HEK293T (cell line): Measurements from ENCODE around the gene CEACAM19.

ENCODE experiments used
- CTCF ChIA-PET: fragments of 350-600 bp; formaldehyde crosslinking; extraction: SDS; loops from one replicate; lab custom pipeline; 2021; ENCODE audit warnings: antibody characterized with exemption, inconsistent platforms; lab: Yijun Ruan, JAX
- POLR2A ChIA-PET: fragments of 350-600 bp; formaldehyde crosslinking; extraction: SDS; loops from one replicate; lab custom pipeline; 2020; ENCODE audit warnings: antibody characterized with exemption, inconsistent platforms; lab: Yijun Ruan, JAX
- DNase-seq: peaks from one replicate; pipeline ENCODE4 v3.0.0; 2012; ENCODE audit warnings: mixed read lengths; ENCODE audit errors: extremely low spot score
- ARNT ChIP-seq: fragments of 450-650 bp; IDR thresholded peaks from 2 replicates; pipeline ENCODE4 v1.6.1; 2017; ENCODE audit warnings: mild to moderate bottlenecking
- BHLHE40 ChIP-seq: fragments of 450-650 bp; IDR thresholded peaks from 2 replicates; pipeline ENCODE4 v1.6.1; 2016; ENCODE audit warnings: mild to moderate bottlenecking, moderate library complexity, borderline replicate concordance
- CTBP1 ChIP-seq: fragments of 450-650 bp; IDR thresholded peaks from 2 replicates; pipeline ENCODE4 v1.6.1; 2016; ENCODE audit warnings: borderline replicate concordance
- ELF4 ChIP-seq: fragments of 450-650 bp; IDR thresholded peaks from 2 replicates; pipeline ENCODE4 v1.6.1; 2017; ENCODE audit warnings: antibody characterized with exemption
- FOXA1 ChIP-seq: fragments of 450-650 bp; IDR thresholded peaks from 2 replicates; pipeline ENCODE4 v1.6.1; 2016; ENCODE audit warnings: mild to moderate bottlenecking
- FOXK2 ChIP-seq: fragments of 450-650 bp; IDR thresholded peaks from 2 replicates; pipeline ENCODE4 v1.6.1; 2016; ENCODE audit warnings: mild to moderate bottlenecking
- FOXM1 ChIP-seq: fragments of 450-650 bp; IDR thresholded peaks from 2 replicates; pipeline ENCODE4 v1.6.1; 2017; ENCODE audit warnings: mild to moderate bottlenecking, borderline replicate concordance
- HDGF ChIP-seq: fragments of 450-650 bp; IDR thresholded peaks from 2 replicates; pipeline ENCODE4 v1.6.1; 2017; ENCODE audit warnings: antibody characterized with exemption, borderline replicate concordance
- L3MBTL2 ChIP-seq: fragments of 450-650 bp; conservative IDR thresholded peaks from 2 replicates; pipeline ENCODE4 v1.6.1; 2016; ENCODE audit warnings: mild to moderate bottlenecking
- LEF1 ChIP-seq: fragments of 450-650 bp; IDR thresholded peaks from 2 replicates; pipeline ENCODE4 v1.6.1; 2017; ENCODE audit warnings: mild to moderate bottlenecking, borderline replicate concordance
- NFRKB ChIP-seq: fragments of 450-650 bp; IDR thresholded peaks from 2 replicates; pipeline ENCODE4 v1.6.1; 2016; ENCODE audit warnings: mild to moderate bottlenecking, moderate library complexity
- PKNOX1 ChIP-seq: fragments of 450-650 bp; IDR thresholded peaks from 2 replicates; pipeline ENCODE4 v1.6.1; 2016
- SP1 ChIP-seq: fragments of 450-650 bp; IDR thresholded peaks from 2 replicates; pipeline ENCODE4 v1.6.1; 2017
- SUZ12 ChIP-seq: fragments of 450-650 bp; IDR thresholded peaks from 2 replicates; pipeline ENCODE4 v1.6.1; 2016; ENCODE audit warnings: mild to moderate bottlenecking
- TARDBP ChIP-seq: fragments of 450-650 bp; IDR thresholded peaks from 2 replicates; pipeline ENCODE4 v1.6.1; 2016
- ZNF384 ChIP-seq: fragments of 450-650 bp; IDR thresholded peaks from 2 replicates; pipeline ENCODE4 v1.6.1; 2016

The CEACAM19 gene

GRCh38 chr19:44722131-44723121 lies 51.1 kb downstream of the CEACAM19 start:
- TF ChIP-seq FOXK2 (no peak), LEF1 (no peak), PKNOX1 (no peak), L3MBTL2 (no peak), ELF4 (no peak), HDGF (no peak), SP1 (no peak), TARDBP (no peak), BHLHE40 (no peak), FOXA1 (no peak), SUZ12 (no peak), ARNT (no peak), NFRKB (no peak), ZNF384 (no peak), FOXM1 (no peak), CTBP1 (no peak)
- POLR2A ChIA-PET, result no interaction called here
- CTCF ChIA-PET, result interaction anchor here (0.5 to 2.3 kb wide), 9 partner anchors 10 to 321 kb away, joined by 3 to 14 read pairs (median 4); no protein-coding TSS in a partner anchor
- no peak for DNase-seq

DNA sequence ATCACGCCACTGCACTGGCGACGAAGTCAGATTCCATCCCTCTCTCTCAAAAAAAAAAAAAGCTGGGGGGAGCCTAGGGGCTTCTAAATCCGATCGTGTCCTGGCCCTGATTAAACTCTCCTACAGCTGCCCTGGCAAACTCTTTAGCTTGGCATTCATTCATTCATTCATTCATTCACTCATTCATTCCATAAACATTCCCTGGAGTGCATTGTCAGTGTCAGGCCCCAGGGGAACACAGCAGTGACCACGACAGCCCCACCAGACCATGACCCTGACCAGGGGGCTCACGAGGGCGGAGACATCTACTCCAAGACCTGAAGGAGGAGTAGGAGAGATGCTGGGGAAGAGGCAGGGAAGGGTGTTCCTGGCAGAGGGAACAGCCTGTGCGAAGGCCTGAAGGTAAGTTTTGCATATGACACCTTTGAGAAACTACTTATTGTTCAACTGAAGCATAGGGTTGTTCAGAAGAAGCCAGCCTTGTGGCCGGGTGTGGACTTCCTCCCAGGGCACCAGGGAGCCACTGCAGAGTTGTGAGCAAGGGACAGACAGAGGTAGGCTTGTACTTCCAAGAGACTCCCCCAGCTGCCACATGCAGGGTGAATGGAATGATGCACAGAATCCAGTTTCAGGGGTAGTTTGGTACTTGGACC lies 52.1 kb downstream of the CEACAM19 start:
- POLR2A ChIA-PET, result interaction anchor here (1.7 kb wide), 1 partner anchor 48 kb away, joined by 11 read pairs; no protein-coding TSS in a partner anchor
- CTCF ChIA-PET, result interaction anchor here (0.5 to 2.4 kb wide), 20 partner anchors 9 to 153 kb away, joined by 3 to 77 read pairs (median 4); partner anchors contain the start of gene NECTIN2
- TF ChIP-seq TARDBP (no peak), LEF1 (no peak), HDGF (no peak), SP1 (no peak), NFRKB (no peak), ZNF384 (no peak), SUZ12 (no peak), ELF4 (no peak), FOXA1 (no peak), PKNOX1 (no peak), BHLHE40 (no peak), CTBP1 (no peak), FOXM1 (no peak), FOXK2 (no peak)
- DNase-seq, result no peak

GRCh38 chr19:44723952-44724319 lies 52.7 kb downstream of the CEACAM19 start:
- TF ChIP-seq CTBP1, result no peak
- TF ChIP-seq SP1, result no peak
- TF ChIP-seq ARNT, result no peak
- TF ChIP-seq FOXM1, result no peak
- TF ChIP-seq TARDBP, result no peak
- TF ChIP-seq ZNF384, result no peak
- no peak for TF ChIP-seq FOXA1
- no peak for TF ChIP-seq FOXK2
- no peak for TF ChIP-seq BHLHE40
- TF ChIP-seq SUZ12, result no peak
- TF ChIP-seq LEF1, result no peak
- DNase-seq, result peak; percentile 85
- CTCF ChIA-PET, result interaction anchor here (0.5 to 2.4 kb wide), 23 partner anchors 9 to 153 kb away, joined by 3 to 77 read pairs (median 4); partner anchors contain the start of gene NECTIN2
- POLR2A ChIA-PET, result interaction anchor here (1.7 kb wide), 1 partner anchor 47 kb away, joined by 11 read pairs; no protein-coding TSS in a partner anchor

DNA sequence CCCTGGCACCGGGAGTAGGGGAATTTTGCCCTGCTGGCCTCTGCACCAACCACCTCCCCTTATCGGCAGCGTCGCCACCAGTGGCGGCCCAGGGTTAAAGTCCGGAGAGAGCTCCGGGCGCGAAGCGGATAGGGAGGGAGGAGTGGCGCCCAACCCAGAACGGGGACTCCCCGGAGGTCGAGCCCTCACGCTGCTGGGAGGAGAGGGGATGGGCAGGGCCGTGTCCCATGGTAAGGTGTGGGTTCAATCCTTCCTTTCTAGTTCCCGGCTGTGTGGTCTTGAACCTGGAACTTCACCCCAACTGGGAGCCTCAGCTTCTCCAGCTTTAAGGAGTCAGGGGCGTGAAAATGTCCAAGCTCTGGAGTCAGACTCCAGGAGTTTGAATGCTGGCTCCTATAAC lies 54.0 kb downstream of the CEACAM19 start:
- no peak for DNase-seq
- POLR2A ChIA-PET, result no interaction called here
- CTCF ChIA-PET, result interaction anchor here (1.4 to 2.4 kb wide), 2 partner anchors 33 to 46 kb away, joined by 3 to 77 read pairs; no protein-coding TSS in a partner anchor
- TF ChIP-seq BHLHE40 (no peak), HDGF (no peak), ELF4 (no peak), CTBP1 (no peak), PKNOX1 (no peak), FOXM1 (no peak), LEF1 (no peak), TARDBP (no peak), L3MBTL2 (no peak), NFRKB (no peak), FOXA1 (no peak), SP1 (no peak), FOXK2 (no peak), ZNF384 (no peak), ARNT (no peak), SUZ12 (no peak)

DNA sequence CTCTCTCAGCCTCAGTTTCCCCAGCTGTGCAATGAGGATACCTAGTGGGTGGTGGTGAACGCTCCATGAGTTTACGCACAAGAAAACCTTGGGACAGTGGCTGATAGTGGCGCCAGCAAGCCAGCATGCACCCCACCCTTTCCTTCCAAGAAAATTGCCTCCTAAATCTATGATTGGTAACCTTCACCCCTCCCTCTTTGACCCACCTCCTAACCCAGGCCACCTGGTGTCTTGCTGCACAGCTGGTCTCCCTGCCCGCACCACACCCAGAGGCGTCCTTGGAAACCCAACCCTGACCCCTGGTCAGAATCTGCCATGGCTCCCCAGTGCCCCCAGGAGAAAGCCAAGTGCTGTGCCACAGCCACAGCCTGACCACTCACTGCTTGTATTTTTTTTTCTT lies 54.4 kb downstream of the CEACAM19 start:
- POLR2A ChIA-PET, result no interaction called here
- no peak for DNase-seq
- CTCF ChIA-PET, result interaction anchor here (2.4 kb wide), 1 partner anchor 45 kb away, joined by 77 read pairs; no protein-coding TSS in a partner anchor
- TF ChIP-seq FOXK2 (no peak), PKNOX1 (no peak), SP1 (no peak), BHLHE40 (no peak), NFRKB (no peak), L3MBTL2 (no peak), SUZ12 (no peak), LEF1 (no peak), HDGF (no peak), ELF4 (no peak), TARDBP (no peak)
